Right lobe of liver (tissue), 6 donors: ENCODE measurements around the gene ADD2. TPM values are rescaled to one million over a fixed set of nuclear protein-coding genes. Genes with fewer than 3 reads are reported as not detected.

Experiments used
- ATAC-seq, 4 donors: fragments of 200-7000 bp; cut with Tn5 transposase; one replicate each; pipeline ENCODE4 v1.9.1; 2020; ENCODE audit warnings: mild to moderate bottlenecking in 4 of 4, moderate library complexity in 4 of 4
- DNase-seq, 3 donors: peaks; one replicate each; pipeline ENCODE4 v3.0.0-alpha.2; 2020
- H3K27ac ChIP-seq, 3 donors: fragments of 200-600 bp; one replicate each; pipeline ENCODE4 v1.8.0; 2022
- H3K27me3 ChIP-seq, 2 donors: fragments of 200-600 bp; one replicate each; pipeline ENCODE4 v1.8.0; 2022
- H3K36me3 ChIP-seq, 4 donors: fragments of 200-600 bp; sonication (generic) in 1 of 4; one replicate each; pipeline versions ENCODE4 v1.5.1 to v1.8.0; 2017 to 2022; ENCODE audit warnings: control low read depth in 1 of 4
- H3K4me1 ChIP-seq, 4 donors: fragments of 200-600 bp; sonication (generic) in 1 of 4; one replicate each; pipeline versions ENCODE4 v1.5.1 to v1.8.0; 2017 to 2022; ENCODE audit warnings: control low read depth in 1 of 4
- H3K4me3 ChIP-seq, 3 donors: fragments of 200-600 bp; one replicate each; pipeline ENCODE4 v1.8.0; 2022
- H3K9me3 ChIP-seq, 4 donors: fragments of 200-600 bp; sonication (generic) in 1 of 4; one replicate each; pipeline versions ENCODE4 v1.5.1 to v1.8.0; 2017 to 2022; ENCODE audit warnings: control low read depth in 1 of 4
- POLR2A ChIP-seq: fragments of 450-650 bp; IDR thresholded peaks from one replicate; pipeline ENCODE4 v1.6.1; 2017; ENCODE audit warnings: antibody characterized with exemption, mild to moderate bottlenecking
- WGBS: methylation state at CpG from one replicate; pipeline ENCODE4 v1.1.6; 2018; ENCODE audit warnings: low coverage, low lambda C conversion rate; ENCODE audit not compliant: insufficient coverage; ENCODE audit errors: missing lambda C conversion rate; 5-methylcytosine and 5-hydroxymethylcytosine counted together
- intact Hi-C, 2 donors: fragments of 100-400 bp; cut with DNase I; formaldehyde crosslinking; loops; one replicate each; pipeline versions ENCODE4 v1.11.2 to v1.14.1; 2022
- total RNA-seq, 6 experiments: library from RNA; depleted of rRNA in 2 of 6; stranded (reverse); fragments of >200 nt in 2 of 6; fragmentation: NEBNext Ultra II Directional in 3 of 6; extraction: Animal tissue kit (Norgen Biotek cat#: 25700) in 3 of 6; gene quantifications; one replicate each; pipeline versions ENCODE4 v1.1.0 to v1.2.4, GENCODE V29; 2016 to 2023
- TF ChIP-seq, protein P1 (sequence below), 4 donors: fragments of 200-600 bp in 3 of 4; fragments of 450-650 bp in 1 of 4; IDR thresholded peaks; one replicate each; pipeline versions ENCODE4 v1.5.1 to v1.8.0; 2016 to 2022; ENCODE audit warnings: antibody characterized with exemption in 4 of 4, mild to moderate bottlenecking in 2 of 4
- donor health status: DM: no; HTN: yes; CAD: no.
- donor health status: DM: no; HTN: no; CAD: no.
- donor health status: DM: no; HTN: no; CAD: no.
- donor health status: DM: no; HTN: yes; CAD: no.
- donor health status: DM: no; HTN: yes; CAD: no.

Gene ADD2
- total RNA-seq, 6 experiments from 2014 or later = under 0.01 to 1.00 (median 0.14) TPM; not detected in 1

GRCh38 chr2:70620020-70620419 is 148.0 kb downstream of the ADD2 start:
- DNase-seq (no peak), ATAC-seq (no peak)
- no peaks in the 10 kb centered on the region for H3K9me3 ChIP-seq
- no peaks in the 10 kb centered on the region for H3K36me3 ChIP-seq
- H3K27ac ChIP-seq = no peak overlapping the region
- no peak for TF ChIP-seq POLR2A
- TF ChIP-seq, protein P1, sequence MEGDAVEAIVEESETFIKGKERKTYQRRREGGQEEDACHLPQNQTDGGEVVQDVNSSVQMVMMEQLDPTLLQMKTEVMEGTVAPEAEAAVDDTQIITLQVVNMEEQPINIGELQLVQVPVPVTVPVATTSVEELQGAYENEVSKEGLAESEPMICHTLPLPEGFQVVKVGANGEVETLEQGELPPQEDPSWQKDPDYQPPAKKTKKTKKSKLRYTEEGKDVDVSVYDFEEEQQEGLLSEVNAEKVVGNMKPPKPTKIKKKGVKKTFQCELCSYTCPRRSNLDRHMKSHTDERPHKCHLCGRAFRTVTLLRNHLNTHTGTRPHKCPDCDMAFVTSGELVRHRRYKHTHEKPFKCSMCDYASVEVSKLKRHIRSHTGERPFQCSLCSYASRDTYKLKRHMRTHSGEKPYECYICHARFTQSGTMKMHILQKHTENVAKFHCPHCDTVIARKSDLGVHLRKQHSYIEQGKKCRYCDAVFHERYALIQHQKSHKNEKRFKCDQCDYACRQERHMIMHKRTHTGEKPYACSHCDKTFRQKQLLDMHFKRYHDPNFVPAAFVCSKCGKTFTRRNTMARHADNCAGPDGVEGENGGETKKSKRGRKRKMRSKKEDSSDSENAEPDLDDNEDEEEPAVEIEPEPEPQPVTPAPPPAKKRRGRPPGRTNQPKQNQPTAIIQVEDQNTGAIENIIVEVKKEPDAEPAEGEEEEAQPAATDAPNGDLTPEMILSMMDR (IDR thresholded peaks at IDR 0.05) = no peak
- H3K4me3 ChIP-seq = no peak overlapping the region
- H3K27me3 ChIP-seq = no peaks in the 10 kb centered on the region
- intact Hi-C loops = no loop called here
- WGBS = 86% methylated on average over 4 of the region's 6 CpGs
- no peaks in the 10 kb centered on the region for H3K4me1 ChIP-seq

DNA sequence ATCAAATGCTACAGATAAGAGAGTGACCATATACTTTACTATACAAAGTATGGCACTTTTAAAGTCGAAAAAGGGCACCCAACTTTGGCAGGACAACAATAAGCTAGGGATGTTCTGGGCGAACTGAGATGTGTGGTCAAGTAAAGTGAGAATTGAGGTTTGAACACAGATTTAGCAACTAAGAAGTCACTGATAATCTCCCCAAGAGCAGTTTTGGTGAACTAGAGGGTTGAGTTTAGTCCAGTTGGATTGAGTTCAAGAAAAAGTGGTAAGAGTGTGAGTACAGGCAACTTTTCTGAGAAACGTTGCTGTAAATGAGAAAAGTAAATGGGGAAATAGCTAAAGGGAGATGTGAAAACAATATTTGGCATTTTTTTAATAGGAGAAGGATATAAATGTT is 148.8 kb downstream of the ADD2 start:
- no peaks in the 10 kb centered on the region for H3K36me3 ChIP-seq
- DNase-seq (no peak), ATAC-seq (no peak)
- no peaks in the 10 kb centered on the region for H3K27me3 ChIP-seq
- no peak overlapping the region for H3K4me3 ChIP-seq
- TF ChIP-seq POLR2A = no peak
- TF ChIP-seq, protein P1 (IDR thresholded peaks at IDR 0.05) = no peak
- H3K9me3 ChIP-seq = no peaks in the 10 kb centered on the region
- intact Hi-C loops = loop anchor here (10.0 kb wide), 1 partner anchor 274 kb away; no protein-coding TSS in a partner anchor
- 23% methylated on average over 3 of the region's 3 CpGs for WGBS
- no peaks in the 10 kb centered on the region for H3K4me1 ChIP-seq
- H3K27ac ChIP-seq = no peak overlapping the region

DNA sequence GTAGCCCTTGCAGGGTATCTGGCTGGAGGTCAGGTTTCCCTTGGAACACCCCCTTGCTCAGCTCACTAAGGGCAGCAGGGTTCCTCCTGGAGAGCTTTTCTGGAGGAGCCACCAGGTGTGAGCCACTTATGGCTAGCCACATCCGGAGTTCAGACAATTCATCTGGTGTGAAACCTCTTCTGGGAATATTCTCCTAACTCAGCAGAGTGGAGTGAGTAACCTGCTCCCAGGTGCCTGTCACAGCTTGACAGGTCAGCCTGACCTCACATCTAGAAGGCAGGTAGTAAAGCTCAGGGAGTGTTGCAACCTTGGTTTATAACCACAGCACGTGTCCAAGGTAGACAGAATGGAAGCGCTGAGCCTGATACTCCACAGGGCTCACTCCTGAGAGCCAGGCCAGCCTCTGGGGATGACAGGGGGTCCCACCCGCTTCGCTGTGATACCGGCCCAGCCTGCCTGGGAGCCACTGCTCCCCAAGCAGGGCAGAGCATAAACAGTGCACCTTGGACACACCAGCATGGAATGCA is 151.8 kb downstream of the ADD2 start:
- H3K27me3 ChIP-seq = no peaks in the 10 kb centered on the region
- H3K36me3 ChIP-seq = no peaks in the 10 kb centered on the region
- no peak overlapping the region for H3K27ac ChIP-seq
- TF ChIP-seq, protein P1 (IDR thresholded peaks at IDR 0.05) = no peak
- TF ChIP-seq POLR2A = no peak
- H3K4me1 ChIP-seq = no peaks in the 10 kb centered on the region
- no peak overlapping the region for H3K4me3 ChIP-seq
- 20% methylated on average over 1 of the region's 6 CpGs for WGBS
- no peak for DNase-seq
- H3K9me3 ChIP-seq = no peaks in the 10 kb centered on the region
- ATAC-seq = peak in 2 of 4 donors; percentile 30 to 44
- intact Hi-C loops = loop anchor here (10.0 kb wide), 1 partner anchor 271 kb away; no protein-coding TSS in a partner anchor

- no peaks in the 10 kb centered on the region for H3K27me3 ChIP-seq
- TF ChIP-seq POLR2A = no peak
- TF ChIP-seq, protein P1 (IDR thresholded peaks at IDR 0.05) = no peak
- 63% methylated on average over 2 of the region's 2 CpGs for WGBS
- ATAC-seq = no peak
- intact Hi-C loops = loop anchor here (10.0 kb wide), 1 partner anchor 270 kb away; no protein-coding TSS in a partner anchor
- no peak overlapping the region for H3K27ac ChIP-seq
- no peak for DNase-seq
- no peaks in the 10 kb centered on the region for H3K36me3 ChIP-seq
- H3K4me3 ChIP-seq = no peak overlapping the region
- no peaks in the 10 kb centered on the region for H3K9me3 ChIP-seq
- H3K4me1 ChIP-seq = no peaks in the 10 kb centered on the region
Measured at GRCh38 chr2:70615222-70615621, 152.8 kb downstream of the ADD2 start.
